Tibial nerve (tissue), 4 donors: ENCODE measurements around the gene TRIM41. TPM values are rescaled to one million over a fixed set of nuclear protein-coding genes. Genes with fewer than 3 reads are reported as not detected.

ENCODE experiments used
- DNase-seq, 2 donors: peaks; one replicate each; pipeline ENCODE4 v3.0.0-alpha.2; 2019; ENCODE audit warnings: low spot score in 2 of 2
- H3K27ac ChIP-seq, 4 donors: fragments of 200-600 bp; sonication (generic) in 3 of 4; one replicate each; pipeline ENCODE4 v1.5.1; 2017 to 2019; ENCODE audit warnings: mild to moderate bottlenecking in 1 of 4
- H3K27me3 ChIP-seq, 2 donors: fragments of 200-600 bp; sonication (generic) in 1 of 2; one replicate each; pipeline versions ENCODE4 v1.5.1 to v1.6.0; 2017 to 2019
- H3K36me3 ChIP-seq, 3 donors: fragments of 200-600 bp; sonication (generic); one replicate each; pipeline ENCODE4 v1.5.1; 2018 to 2019
- H3K4me1 ChIP-seq, 4 donors: fragments of 200-600 bp; sonication (generic) in 3 of 4; one replicate each; pipeline ENCODE4 v1.5.1; 2017 to 2019
- H3K4me3 ChIP-seq, 4 donors: fragments of 200-600 bp; sonication (generic) in 3 of 4; one replicate each; pipeline ENCODE4 v1.5.1; 2017 to 2019; ENCODE audit warnings: mild to moderate bottlenecking in 1 of 4, moderate library complexity in 1 of 4
- H3K9me3 ChIP-seq, 4 donors: fragments of 200-600 bp; sonication (generic) in 3 of 4; one replicate each; pipeline ENCODE4 v1.5.1; 2017 to 2019
- EP300 ChIP-seq, 2 donors: sonication (generic); formaldehyde crosslinking; IDR thresholded peaks; one replicate each; pipeline ENCODE4 v1.6.1; 2017; ENCODE audit warnings: antibody characterized with exemption in 2 of 2, mild to moderate bottlenecking in 1 of 2
- POLR2A ChIP-seq, 2 donors: fragments of 450-650 bp; IDR thresholded peaks; one replicate each; pipeline ENCODE4 v1.6.1; 2017; ENCODE audit warnings: antibody characterized with exemption in 2 of 2, mild to moderate bottlenecking in 2 of 2, moderate library complexity in 2 of 2
- WGBS, 2 donors: methylation state at CpG; one replicate each; pipeline ENCODE4 v1.1.5; 2018; 5-methylcytosine and 5-hydroxymethylcytosine counted together
- total RNA-seq, 4 donors: library from RNA; depleted of rRNA; stranded (reverse); fragments of >200 nt; gene quantifications; one replicate each; pipeline ENCODE4 v1.1.0, GENCODE V29; 2016
- TF ChIP-seq, protein P1 (sequence below), 5 experiments: fragments of 200-600 bp in 3 of 5; fragments of 450-650 bp in 2 of 5; sonication (generic) in 3 of 5; IDR thresholded peaks; one replicate each; pipeline ENCODE4 v1.5.1; 2016 to 2019; ENCODE audit warnings: antibody characterized with exemption in 5 of 5, mild to moderate bottlenecking in 3 of 5, moderate library complexity in 2 of 5

The TRIM41 gene
- total RNA-seq, 4 donors from 2014 or later = 17.9 to 25.7 (median 22.7) TPM

DNA sequence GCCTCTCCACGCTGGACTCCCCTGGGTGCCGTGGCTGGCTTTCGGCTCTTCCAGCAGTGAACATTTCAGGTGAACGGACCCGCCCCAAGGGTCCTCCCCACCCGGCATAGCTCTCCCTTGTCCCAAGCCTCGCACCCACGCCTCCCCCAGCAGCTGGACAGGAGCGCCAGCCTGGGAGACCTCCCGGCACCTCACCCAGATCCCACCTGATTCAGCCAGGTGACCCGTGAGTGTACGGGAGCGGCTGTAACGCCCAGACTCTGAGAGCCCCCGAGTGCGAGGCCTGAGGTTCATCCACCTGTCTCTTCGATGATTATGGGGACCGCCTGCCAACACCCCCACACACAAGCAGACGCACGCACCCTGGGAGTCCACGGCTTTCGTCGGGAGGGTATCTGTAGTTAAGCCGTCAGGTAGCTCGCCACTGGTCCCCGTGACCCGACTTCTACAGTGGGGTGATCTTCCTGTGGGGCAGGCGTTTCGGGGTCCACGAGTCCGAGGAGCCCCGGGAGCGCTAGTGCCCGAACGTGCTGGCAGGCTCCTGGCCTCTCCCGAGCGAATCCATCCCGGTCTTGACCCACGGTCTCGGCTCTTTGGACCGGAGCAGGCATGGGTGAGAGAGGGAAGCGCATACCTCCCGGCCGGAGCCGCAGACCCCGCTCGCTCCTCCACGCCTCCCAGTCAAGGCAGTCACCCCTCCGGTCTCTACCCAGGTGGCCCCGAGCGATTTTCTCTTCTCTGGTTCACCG, 32.9 kb upstream of the TRIM41 start:
- H3K9me3 ChIP-seq = no peaks in the 10 kb centered on the region
- peak overlapping the region; percentile 82 to 92 (median 90) for H3K27ac ChIP-seq
- no peak for DNase-seq
- peak overlapping the region; percentile 66 to 78 (median 72) for H3K4me3 ChIP-seq
- TF ChIP-seq POLR2A (IDR thresholded peaks at IDR 0.05) = no peak
- TF ChIP-seq, protein P1, sequence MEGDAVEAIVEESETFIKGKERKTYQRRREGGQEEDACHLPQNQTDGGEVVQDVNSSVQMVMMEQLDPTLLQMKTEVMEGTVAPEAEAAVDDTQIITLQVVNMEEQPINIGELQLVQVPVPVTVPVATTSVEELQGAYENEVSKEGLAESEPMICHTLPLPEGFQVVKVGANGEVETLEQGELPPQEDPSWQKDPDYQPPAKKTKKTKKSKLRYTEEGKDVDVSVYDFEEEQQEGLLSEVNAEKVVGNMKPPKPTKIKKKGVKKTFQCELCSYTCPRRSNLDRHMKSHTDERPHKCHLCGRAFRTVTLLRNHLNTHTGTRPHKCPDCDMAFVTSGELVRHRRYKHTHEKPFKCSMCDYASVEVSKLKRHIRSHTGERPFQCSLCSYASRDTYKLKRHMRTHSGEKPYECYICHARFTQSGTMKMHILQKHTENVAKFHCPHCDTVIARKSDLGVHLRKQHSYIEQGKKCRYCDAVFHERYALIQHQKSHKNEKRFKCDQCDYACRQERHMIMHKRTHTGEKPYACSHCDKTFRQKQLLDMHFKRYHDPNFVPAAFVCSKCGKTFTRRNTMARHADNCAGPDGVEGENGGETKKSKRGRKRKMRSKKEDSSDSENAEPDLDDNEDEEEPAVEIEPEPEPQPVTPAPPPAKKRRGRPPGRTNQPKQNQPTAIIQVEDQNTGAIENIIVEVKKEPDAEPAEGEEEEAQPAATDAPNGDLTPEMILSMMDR (IDR thresholded peaks at IDR 0.05) = no peak
- TF ChIP-seq EP300 (IDR thresholded peaks at IDR 0.05) = no peak
- peaks cover 0 to 36% (median 4%) of the 10 kb centered on the region in 4 donors for H3K4me1 ChIP-seq
- H3K27me3 ChIP-seq = no peaks in the 10 kb centered on the region
- H3K36me3 ChIP-seq = peaks cover 0 to 1% (median 0%) of the 10 kb centered on the region in 3 donors
- 0 to 1% methylated on average over 34 to 48 of the region's 52 CpGs for WGBS, 2 donors

DNA sequence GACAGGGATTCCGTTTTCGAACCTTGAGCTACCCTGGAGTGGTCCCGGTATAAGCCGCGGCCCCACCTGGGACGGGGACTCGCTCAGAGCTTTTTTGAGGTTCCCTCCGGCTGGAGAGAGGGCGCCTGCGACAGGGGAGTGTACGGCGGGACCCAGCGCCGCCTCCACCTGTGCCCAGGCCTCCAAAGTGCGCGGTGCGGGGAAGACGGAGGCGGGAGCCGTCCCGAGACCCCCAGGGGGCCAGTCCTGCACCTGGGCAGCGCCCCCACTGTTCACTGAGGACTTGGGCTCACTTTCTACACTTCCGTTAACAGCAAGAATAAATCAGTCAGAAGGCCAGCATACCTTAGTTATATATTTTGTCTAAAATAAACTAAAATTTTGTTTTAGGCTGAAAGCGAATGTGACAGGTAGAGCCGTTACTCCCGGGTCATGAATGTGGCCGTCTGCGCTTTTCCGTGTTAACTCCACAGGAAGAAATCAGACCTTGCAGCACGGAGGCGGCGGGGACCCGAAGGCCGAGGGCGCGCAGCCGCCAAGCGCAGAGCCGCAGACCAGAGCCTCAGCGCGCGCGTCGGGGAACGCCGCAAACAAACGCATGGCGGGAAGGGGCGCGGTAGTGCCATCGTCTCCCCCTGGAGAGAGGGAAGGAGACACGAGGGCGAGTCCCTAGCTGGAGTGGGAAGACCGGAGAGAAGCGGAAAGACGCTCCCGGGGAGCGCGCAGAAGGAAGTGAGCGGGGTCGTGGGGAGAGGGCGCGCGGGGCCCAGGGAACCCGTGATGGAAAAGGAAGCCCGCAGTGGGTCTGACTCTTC, 32.2 kb upstream of the TRIM41 start:
- WGBS, 2 donors = 0 to 1% methylated on average over 51 to 64 of the region's 66 CpGs
- no peak for TF ChIP-seq POLR2A (IDR thresholded peaks at IDR 0.05)
- TF ChIP-seq, protein P1 (IDR thresholded peaks at IDR 0.05) = peak in 3 of 5 experiments; percentile 8 to 13 (median 13)

DNA sequence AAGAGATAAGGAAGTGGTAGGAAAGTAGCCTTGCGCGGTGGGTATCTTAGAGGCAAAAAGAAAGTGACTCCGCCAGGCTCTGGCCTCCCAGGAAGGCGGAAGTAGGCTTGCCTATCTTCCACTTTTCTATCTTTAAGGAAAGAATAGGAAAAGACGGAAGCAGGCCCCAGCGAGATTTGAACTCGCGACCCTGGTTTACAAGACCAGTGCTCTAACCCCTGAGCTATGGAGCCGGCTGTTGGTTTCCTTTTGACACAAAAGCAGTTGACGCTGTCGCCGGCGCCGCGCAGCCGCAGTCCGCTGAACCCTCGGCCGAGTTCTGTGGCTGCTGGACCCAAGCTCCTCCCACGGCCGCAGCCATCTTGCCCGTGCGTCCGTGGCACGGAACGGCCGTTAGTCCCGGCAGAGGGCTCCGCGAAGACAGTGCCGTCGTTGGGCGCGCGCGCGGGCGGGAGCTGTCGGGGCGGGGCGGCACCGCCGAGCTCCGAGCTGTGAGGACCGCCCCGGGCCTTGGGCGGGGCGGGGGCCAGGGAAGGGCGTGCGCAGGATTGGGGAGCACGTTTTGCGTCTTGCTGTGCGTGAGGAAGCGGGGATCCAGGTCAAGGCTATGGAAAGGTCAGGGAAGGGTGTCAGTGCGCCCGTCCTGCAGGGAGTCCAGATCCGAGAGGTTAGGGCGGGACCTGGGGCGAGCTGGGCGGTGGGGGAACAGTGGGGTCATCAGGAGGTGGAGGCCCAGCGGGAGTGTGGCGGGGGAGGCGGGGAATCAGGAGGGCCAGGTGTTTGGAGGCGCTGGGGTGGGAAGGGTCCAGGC, 31.4 kb upstream of the TRIM41 start:
- H3K4me3 ChIP-seq = peak overlapping the region; percentile 66 to 78 (median 72)
- H3K9me3 ChIP-seq = no peaks in the 10 kb centered on the region
- H3K27me3 ChIP-seq = no peaks in the 10 kb centered on the region
- TF ChIP-seq POLR2A (IDR thresholded peaks at IDR 0.05) (peak in 1 of 2 donors; percentile 64), EP300 (IDR thresholded peaks at IDR 0.05) (peak; percentile 50 to 76)
- TF ChIP-seq, protein P1 (IDR thresholded peaks at IDR 0.05) = peak in 2 of 5 experiments; percentile 16 to 26
- peaks cover 0 to 7% (median 0%) of the 10 kb centered on the region in 3 donors for H3K36me3 ChIP-seq
- peak; percentile 93 to 95 for DNase-seq
- peaks cover 0 to 35% (median 4%) of the 10 kb centered on the region in 4 donors for H3K4me1 ChIP-seq
- 0 to 2% methylated on average over 22 to 59 of the region's 64 CpGs for WGBS, 2 donors
- H3K27ac ChIP-seq = peak overlapping the region; percentile 82 to 95 (median 91)

More for the DNA sequence above, 32.2 kb upstream of the TRIM41 start:
- DNase-seq = no peak
- Histone ChIP-seq H3K9me3 (no peaks in the 10 kb centered on the region), H3K27ac (peak overlapping the region; percentile 82 to 92 (median 90)), H3K27me3 (no peaks in the 10 kb centered on the region), H3K4me1 (peaks cover 0 to 35% (median 4%) of the 10 kb centered on the region in 4 donors), H3K4me3 (peak overlapping the region; percentile 66 to 78 (median 72)), H3K36me3 (peaks cover 0 to 7% (median 0%) of the 10 kb centered on the region in 3 donors)

DNA sequence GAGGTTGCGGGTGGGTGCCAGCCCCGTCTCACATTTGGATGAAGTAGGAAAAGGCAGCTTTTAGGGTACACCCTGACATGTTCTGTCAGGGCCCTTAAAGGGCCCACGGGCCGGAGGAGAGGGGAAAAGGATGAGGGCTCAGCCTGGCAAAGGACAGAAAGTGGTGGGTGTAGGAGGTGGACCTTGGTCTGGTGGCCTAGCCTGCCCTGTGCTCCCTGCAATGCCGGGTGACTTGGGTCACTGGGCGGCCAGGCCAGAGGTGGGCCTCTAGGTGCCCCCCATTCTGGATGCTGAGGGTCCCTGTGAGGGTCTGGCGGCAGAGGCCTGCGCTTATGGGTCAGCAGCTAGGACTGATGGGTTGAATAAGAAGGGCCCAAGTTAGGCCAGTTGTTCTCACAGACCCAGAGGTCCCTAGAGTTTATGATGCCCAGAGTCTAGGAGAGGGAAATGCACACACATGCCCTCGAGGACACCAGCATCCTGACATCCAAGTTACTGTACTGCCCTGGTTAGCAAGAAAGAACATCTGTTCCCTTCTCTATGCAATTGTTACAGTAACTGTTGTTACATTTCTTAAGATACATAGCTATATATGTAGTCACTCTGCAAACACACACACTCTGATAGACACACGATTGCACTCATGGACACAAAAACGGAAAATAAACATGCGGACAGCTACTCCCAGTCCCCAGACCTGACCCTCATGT, 30.6 kb upstream of the TRIM41 start:
- WGBS, 2 donors = 47 to 51% methylated on average over 12 of the region's 12 CpGs
- peaks cover 0 to 7% (median 0%) of the 10 kb centered on the region in 3 donors for H3K36me3 ChIP-seq
- no peak for DNase-seq
- no peaks in the 10 kb centered on the region for H3K27me3 ChIP-seq
- H3K27ac ChIP-seq = peak overlapping the region; percentile 82 to 95 (median 91)
- H3K4me1 ChIP-seq = peaks cover 0 to 35% (median 4%) of the 10 kb centered on the region in 4 donors
- TF ChIP-seq, protein P1 (IDR thresholded peaks at IDR 0.05) = no peak
- TF ChIP-seq POLR2A (IDR thresholded peaks at IDR 0.05) (no peak), EP300 (IDR thresholded peaks at IDR 0.05) (no peak)
- H3K9me3 ChIP-seq = no peaks in the 10 kb centered on the region
- peak overlapping the region; percentile 59 to 78 (median 72) for H3K4me3 ChIP-seq
